Measurements from ENCODE around the gene CYP2D6. TPM values are rescaled to one million over a fixed set of nuclear protein-coding genes. Genes with fewer than 3 reads are reported as not detected.

The CYP2D6 gene
- total RNA-seq, 1 experiment from 2014 or later: 0.17 TPM

- no peak for DNase-seq (ENCODE audit: low read depth)
These were observed 45.7 kb downstream of the CYP2D6 start for GRCh38 chr22:42084874-42085273.

- DNase-seq (ENCODE audit: low read depth): no peak
These were observed 47.5 kb downstream of the CYP2D6 start for GRCh38 chr22:42083119-42083518.

GRCh38 chr22:42080287-42080686, 50.3 kb downstream of the CYP2D6 start:
- peak; percentile 35 for DNase-seq (ENCODE audit: low read depth)

GRCh38 chr22:42079319-42080251, 51.0 kb downstream of the CYP2D6 start, which contains the start of gene SMDT1:
Gene SMDT1, plus strand, starts transcription at chr22:42079700. Its CDS starts 69 bp downstream, at chr22:42079769.
- DNase-seq (ENCODE audit: low read depth): peak; percentile 97

- no peak for DNase-seq (ENCODE audit: low read depth)
These were observed 51.9 kb downstream of the CYP2D6 start for GRCh38 chr22:42078469-42079318.

- DNase-seq (ENCODE audit: low read depth): no peak
These were observed 53.0 kb downstream of the CYP2D6 start for GRCh38 chr22:42077486-42078125.

- DNase-seq (ENCODE audit: low read depth): no peak
These were observed 53.7 kb downstream of the CYP2D6 start for GRCh38 chr22:42076764-42077485.

Other genes starting within 250 kb of the CYP2D6 start
- gene SHISA8, start 215.7 kb downstream of the CYP2D6 start, total RNA-seq (2014; rRNA removed): not detected in 2 replicates
- 0.17 TPM in 1 of 2 replicates, not detected in the other for gene TNFRSF13C, start 204.0 kb downstream of the CYP2D6 start, total RNA-seq (2014; rRNA removed)
- 47.1 and 56.0 TPM in 2 replicates for gene CENPM, start 183.7 kb downstream of the CYP2D6 start, total RNA-seq (2014; rRNA removed)
- not detected in 2 replicates for gene SEPTIN3, start 161.4 kb downstream of the CYP2D6 start, total RNA-seq (2014; rRNA removed)
- gene WBP2NL, start 132.0 kb downstream of the CYP2D6 start, total RNA-seq (2014; rRNA removed): not detected in 2 replicates
- gene NAGA, start 60.0 kb downstream of the CYP2D6 start, total RNA-seq (2014; rRNA removed): 34.5 and 36.2 TPM in 2 replicates
- gene PHETA2, start 56.6 kb downstream of the CYP2D6 start, total RNA-seq (2014; rRNA removed): 15.7 and 17.6 TPM in 2 replicates
- 2.6 and 6.6 TPM in 2 replicates for gene SMDT1, start 51.1 kb downstream of the CYP2D6 start, total RNA-seq (2014; rRNA removed)
- gene NDUFA6, start 40.0 kb downstream of the CYP2D6 start, total RNA-seq (2014; rRNA removed): 81.9 and 90.6 TPM in 2 replicates
- gene TCF20, start 139.8 kb upstream of the CYP2D6 start, total RNA-seq (2014; rRNA removed): 17.6 and 18.1 TPM in 2 replicates

All from LHCN-M2 (cell line).